Activated T-helper 1 cell treated with Interleukin-2 at 50 U/mL for 16 hours (primary cell): ENCODE results near the gene CHPF2.

Source experiments
- DNase-seq: peaks from one replicate; pipeline ENCODE4 v3.0.0-alpha.2; 2020; ENCODE audit warnings: low read depth

The CHPF2 gene

DNA sequence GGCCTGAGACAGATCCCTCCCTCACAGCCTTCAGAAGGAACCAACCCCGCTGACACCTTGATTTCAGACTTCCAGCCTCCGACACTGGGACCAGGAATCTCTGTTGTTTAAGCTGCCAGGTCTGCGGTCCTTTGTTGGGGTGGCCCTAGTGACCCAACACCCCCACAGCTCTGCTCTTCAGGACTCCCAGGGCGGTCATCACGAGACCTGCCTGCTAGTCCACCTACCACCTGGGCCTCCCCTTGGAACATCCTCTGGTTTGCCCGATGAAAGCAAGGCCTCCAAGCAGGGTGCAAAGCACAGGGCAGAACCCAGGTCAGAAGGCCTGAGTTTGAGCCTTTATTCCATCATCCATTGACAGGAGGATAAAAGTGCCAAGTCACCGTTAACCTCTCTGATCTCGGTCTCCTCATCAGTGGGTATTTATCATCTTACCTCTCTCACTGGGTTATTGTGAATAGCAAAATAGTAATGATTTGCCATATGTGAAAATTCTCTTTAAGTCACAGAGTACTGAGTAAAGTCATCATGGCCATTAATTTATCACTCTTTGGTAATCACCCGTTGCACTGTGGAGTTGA is 33.2 kb downstream of the CHPF2 start:
- DNase-seq = no peak

DNA sequence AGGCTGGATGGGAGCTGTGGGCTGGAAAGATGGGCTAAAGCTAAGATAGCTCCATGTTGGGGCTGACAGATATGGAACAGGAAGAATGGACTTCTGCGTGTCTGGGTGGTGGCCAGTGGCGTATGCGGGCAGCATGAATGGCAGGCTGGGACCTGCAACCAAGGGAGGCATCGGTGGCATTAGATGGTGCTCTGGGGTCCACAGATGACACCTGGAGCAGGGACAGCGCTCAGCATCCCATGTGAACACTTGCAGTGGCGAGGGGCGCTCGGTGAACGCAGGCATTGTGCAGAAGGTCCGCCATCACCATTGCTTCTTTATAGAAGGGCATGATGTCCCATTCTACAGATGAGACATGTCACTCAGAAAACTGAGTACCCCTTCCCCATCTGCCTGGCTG is 37.2 kb downstream of the CHPF2 start:
- no peak for DNase-seq

- no peak for DNase-seq
Measured at GRCh38 chr7:151271699-151272355, 39.5 kb downstream of the CHPF2 start.

- no peak for DNase-seq
Measured at GRCh38 chr7:151272405-151272804, 40.1 kb downstream of the CHPF2 start.

GRCh38 chr7:151272877-151273276 is 40.6 kb downstream of the CHPF2 start:
- no peak for DNase-seq

DNA sequence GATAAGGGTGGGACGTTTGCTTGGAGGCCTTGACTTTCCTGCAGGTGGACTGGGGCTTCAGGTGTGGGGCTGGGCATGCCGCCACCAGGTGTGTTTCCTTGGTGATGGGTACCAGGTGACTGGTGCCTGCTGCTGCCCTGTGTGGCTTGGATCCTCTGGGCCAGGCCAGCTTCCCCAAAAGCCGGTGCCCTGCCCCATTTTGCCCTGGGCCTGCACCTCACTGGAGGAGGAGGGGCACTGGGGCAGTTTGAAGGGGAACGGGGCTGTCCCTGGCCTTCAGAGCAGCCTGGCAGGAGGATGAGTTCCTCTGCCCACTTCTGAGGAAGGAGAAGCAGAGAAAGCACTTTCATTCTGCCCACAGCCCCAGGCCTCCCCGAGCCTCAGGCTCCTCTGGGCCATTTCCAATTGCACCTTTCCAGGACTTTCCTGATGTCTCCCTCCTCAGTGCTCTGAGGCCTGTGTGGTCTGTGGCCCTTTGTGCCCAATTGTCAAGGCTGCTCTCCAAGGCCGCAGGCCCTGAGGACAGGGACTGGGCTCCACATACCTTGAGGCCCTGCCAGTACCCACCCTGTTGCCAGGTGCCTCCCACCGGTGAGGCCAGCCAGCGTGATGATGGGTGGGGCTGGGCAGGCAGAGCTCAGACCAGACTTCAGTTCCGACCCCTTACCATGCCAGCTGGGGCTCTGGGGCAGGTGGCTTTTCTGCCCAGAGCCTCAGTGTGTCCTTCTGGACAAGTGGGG is 41.5 kb downstream of the CHPF2 start:
- DNase-seq = no peak

DNA sequence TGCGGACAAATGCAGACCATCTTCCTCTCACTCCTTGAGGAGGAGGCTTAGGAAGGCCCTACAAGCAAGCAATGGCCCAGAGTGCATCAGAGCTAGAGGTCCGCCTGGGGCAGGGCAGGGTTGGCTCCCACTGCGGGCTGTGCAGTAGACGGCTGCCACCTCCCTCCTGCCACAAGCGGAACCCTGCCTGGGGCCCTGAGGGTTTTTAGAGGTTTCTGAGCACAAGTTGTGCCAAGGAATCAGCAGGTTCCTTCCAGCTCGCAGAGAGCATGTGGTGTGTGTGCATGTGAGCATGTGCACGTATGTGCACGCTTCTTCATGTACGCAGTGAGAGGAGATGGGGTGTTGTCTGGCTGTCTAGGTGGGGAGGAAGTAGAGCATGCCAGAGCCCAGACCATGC is 42.1 kb downstream of the CHPF2 start:
- DNase-seq = no peak

DNA sequence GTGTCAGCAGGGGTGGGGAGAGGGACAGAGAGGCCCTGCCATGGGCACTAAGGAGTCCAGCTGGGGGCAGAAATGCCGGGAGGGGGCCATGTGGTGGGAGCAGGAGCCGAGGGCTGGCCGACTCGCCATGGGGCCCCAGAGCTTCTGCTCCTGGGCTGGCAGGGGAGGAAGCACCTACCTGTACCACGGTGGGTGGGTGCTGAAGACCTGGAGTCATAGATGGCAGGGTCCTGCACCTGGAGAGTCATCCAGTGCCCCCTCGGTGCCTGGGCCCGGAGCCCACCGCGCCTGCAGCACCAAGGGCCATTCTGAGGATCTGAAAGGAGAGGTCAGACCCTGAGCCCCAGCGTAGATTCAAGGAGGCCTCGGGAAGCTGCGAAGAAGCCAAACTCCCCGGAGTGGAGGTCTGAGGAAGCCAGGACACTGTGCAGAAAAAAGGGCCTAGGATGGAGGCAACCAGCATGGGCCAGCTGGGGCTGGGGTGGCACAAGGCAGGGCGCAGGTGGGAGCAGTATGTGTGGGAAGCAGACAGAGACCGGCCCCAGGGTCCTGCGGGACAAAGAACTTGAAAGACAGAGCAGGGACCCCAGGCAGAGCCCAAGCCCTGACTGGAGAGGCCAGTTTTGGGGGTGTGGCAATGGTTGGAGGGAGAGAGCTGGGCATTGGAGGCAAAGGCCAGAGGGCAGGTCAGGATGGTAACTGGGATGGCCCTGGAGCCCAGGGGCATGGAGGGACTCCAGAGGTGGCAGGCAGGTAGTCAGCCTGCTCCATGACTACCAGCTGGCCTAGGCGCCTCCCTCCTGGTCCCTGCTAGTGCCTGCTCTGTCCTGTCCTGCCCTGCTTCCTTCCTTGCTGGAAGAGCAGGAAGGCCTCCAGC is 42.9 kb downstream of the CHPF2 start:
- no peak for DNase-seq

DNA sequence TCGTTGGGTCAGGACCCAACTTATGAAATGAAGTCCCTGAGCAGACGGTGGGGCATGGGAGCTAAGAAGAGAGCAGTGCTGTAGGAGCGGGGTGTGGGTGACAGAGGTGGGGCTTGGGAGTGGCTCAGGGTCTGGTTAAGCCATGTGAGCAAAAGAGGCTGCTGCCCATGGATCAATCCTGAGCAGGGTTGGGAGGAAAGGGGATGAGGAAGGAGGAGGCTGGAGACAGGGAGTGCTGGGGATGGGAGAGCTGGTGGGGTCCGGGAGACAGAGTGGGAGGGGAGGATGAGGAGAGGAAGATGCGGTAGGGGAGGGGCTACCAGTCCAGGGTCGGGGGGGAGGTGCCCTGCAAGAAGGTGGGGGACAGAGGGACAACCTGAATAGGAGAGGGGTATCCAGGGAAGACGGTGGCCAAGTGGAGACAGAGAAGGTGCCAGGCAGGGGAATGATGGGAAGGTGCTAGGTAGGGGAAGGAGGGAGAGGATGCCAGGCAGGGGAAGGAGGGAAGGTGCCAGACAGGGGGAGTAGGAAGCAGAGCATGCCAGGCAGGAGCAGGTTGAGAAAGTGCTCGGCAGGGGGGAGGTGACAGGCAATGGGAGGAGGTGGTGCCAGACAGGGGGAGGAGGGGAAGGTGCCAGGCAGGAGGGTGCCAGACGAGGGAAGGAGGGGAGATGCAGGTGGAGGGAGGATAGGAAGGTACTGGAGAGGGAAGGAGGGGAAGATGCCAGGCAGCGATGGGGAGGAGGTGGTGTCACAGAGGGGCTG is 43.7 kb downstream of the CHPF2 start:
- DNase-seq = no peak

- peak; percentile 19 for DNase-seq
Measured at GRCh38 chr7:151276666-151277590, 44.6 kb downstream of the CHPF2 start.

- DNase-seq = no peak
Measured at GRCh38 chr7:151277631-151278030, 45.3 kb downstream of the CHPF2 start.

- DNase-seq = no peak
Measured at GRCh38 chr7:151278949-151279348, 46.7 kb downstream of the CHPF2 start.

GRCh38 chr7:151279868-151280267 is 47.6 kb downstream of the CHPF2 start:
- DNase-seq = no peak

- no peak for DNase-seq
Measured at GRCh38 chr7:151280388-151281019, 48.2 kb downstream of the CHPF2 start.

GRCh38 chr7:151281686-151282085 is 49.4 kb downstream of the CHPF2 start:
- no peak for DNase-seq

DNA sequence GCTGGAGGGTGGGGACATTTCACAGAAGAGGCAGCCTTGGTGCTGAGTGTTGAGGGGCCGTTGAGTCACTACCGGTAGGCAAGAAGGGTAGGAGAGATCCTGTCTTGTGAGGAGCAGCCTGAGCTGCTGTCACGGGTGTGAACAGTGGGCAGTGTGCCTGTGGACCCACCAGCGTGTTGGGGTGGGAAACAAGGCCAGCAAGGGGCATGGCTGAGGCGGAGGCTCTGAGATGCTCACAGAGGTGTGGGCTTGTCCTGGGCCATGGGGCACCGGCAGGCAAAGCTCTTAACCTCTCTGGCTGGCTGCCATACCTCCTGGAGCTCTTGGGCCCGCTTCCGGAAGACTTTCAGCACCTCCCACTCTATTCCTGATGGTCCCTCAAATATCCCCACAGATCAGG is 49.8 kb downstream of the CHPF2 start:
- DNase-seq = no peak

DNA sequence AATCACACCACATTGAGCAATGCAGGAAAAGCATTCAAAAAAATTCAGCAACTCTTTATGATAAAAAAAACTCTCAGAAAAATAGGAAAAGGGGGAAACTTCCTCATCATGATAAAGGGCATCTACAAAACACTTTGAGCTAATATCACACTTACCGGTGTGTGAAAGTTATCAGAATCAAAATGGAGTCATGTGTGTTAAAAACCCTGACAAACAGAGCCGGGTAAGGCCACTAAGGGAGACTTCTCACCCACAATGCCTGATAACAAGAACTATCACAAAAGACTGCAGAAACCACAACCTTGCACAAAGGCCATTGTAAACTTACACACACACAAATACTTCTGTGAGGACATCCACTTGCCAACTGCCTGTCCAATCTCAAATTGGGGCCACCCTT is 51.0 kb downstream of the CHPF2 start:
- no peak for DNase-seq

GRCh38 chr7:151286148-151286547 is 53.9 kb downstream of the CHPF2 start:
- DNase-seq = no peak
